HG03159 (cell line): ENCODE data around the gene UPK3BL2.
A peak's percentile ranks its signal among the peaks of the same experiment; 100 is the strongest.
"Not testable (repeated sequence)": the region's sequence is repeated elsewhere in the genome, so short reads cannot be mapped to it uniquely, and the experiment has no call there.

Source experiments
- ATAC-seq: cut with Tn5 transposase; IDR thresholded peaks from one replicate; pipeline ENCODE4 v1.9.1; 2021; ENCODE audit warnings: mild to moderate bottlenecking, moderate library complexity; ENCODE audit not compliant: unreplicated experiment

The UPK3BL2 gene, protein sequence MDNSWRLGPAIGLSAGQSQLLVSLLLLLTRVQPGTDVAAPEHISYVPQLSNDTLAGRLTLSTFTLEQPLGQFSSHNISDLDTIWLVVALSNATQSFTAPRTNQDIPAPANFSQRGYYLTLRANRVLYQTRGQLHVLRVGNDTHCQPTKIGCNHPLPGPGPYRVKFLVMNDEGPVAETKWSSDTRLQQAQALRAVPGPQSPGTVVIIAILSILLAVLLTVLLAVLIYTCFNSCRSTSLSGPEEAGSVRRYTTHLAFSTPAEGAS

DNA sequence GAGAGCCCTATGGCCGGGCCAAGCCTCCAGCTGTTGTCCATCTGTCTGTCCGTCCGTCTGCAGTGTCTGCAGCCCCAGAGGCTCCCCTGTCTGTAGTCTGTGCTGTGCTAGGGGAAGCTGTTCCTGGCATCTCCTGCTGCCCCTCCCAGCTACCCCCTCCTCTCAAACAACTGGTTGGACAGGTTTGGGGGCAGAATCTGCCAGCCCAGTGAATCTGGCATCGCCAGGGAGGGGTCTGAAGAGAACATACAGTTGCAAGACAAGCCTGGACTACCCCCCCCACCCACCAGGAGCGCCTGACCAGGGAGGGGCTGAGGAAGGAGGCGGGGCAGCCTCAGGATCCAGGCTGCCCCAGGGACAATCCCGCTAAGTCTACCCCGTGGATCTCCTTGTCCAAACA lies at the start of gene UPK3BL2:
Gene UPK3BL2 (minus strand): TSS at position 101 of the 400 bp plus-strand sequence. CDS start 60 bp downstream, at position 41.
- not testable (repeated sequence) for ATAC-seq

DNA sequence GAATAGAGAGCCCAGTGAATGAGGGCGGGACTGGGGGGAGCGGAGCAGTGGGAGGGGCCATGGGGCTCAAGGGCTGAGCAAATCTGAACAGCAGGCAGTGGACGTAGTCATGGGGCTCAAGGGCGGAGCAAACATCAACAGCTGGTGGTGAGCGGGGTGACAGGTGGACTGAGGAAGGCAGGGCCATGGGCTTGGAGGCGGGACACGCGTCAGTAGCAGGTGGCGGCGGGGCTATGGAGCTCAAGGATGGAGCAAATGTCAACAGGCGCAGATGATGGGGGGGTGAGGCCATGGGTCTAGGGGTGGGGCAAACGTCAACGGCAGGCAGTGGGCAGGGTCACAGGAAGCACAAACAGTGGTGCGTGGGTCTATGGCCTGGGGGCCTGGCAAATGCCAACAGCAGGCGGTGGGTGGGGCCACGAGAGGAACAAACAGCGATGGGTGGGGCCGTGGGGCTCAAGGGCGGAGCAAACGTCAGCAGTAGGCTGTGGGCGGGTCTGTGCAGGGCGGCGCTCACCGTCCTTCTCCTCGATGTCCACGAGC lies 49.1 kb upstream of the UPK3BL2 start:
- peak; percentile 45 for ATAC-seq

DNA sequence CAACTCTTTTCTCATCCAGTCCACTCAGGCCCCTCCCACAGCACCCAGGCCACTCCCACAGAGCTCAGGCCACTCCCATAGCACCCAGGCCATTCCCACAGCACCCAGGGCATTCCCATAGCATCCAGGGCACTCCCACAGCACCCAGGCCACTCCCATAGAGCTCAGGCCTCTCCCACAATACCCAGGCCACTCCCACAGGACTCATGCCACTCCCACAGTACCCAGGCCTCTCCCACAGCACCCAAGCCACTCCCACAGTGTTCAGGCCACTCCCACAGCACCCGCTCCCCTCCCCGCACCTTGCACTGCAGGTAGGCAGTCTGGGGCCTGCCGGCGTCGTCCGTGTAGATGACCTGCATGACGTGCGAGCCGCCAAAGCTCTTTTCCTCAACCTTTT lies 46.4 kb upstream of the UPK3BL2 start:
- ATAC-seq, result peak; percentile 50

DNA sequence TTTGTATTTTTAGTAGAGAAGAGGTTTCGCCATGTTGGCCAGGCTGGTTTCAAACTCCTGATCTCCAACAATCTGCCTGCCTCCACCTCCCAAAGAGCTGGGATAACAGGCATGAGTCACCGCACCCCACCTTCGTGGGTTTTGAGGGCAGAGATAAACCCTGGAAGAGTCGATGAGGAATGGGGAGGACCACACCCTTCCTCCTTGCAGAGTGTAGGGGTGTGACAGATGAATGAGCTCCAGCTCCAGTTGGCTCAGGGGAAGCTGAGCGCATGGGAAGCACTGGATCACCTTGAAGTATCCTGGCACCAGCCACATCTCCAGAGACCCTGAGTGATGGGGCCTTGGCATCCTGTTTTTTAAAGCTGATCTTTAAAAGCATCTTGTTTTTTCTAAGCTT lies 40.0 kb upstream of the UPK3BL2 start:
- not testable (repeated sequence) for ATAC-seq

DNA sequence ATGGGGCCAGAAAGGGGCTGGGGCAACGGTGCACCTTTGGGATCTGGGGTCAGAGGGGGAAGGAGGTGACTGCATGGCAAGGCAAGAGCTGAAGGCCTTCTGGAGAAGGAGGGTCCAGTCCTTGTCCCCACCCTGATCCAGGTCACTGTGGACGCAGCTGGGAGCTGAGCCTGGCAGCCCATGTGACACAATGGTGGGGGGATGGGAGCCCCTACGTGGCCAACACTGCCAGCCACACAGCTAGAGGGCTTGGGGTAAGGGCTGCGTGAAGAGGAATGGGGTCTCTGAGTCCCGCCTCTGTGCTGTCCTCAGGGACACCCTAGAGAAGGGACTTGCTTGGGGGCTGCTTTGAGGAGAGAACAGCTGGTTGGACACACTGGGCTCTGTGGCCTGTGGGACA lies 38.2 kb upstream of the UPK3BL2 start:
- ATAC-seq, result not testable (repeated sequence)

DNA sequence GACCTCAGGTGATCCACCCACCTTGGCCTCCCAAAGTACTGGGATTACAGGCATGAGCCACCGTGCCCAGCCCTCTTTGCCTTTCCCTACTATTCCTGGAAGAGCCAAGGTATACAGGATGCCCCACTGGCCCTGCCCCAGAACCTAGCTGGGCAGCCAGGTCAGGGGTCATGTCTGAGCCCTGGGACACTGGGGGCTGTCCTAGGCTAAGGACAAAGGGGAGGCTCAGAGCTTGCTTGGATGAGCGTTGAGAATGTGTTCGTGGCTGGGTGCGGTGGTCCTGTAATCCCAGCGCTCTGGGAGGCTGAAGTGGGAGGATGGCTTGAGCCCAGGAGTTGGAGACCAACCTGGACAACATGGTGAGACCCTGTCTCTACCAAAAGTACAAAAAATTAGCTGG lies 35.0 kb upstream of the UPK3BL2 start:
- ATAC-seq, result not testable (repeated sequence)

DNA sequence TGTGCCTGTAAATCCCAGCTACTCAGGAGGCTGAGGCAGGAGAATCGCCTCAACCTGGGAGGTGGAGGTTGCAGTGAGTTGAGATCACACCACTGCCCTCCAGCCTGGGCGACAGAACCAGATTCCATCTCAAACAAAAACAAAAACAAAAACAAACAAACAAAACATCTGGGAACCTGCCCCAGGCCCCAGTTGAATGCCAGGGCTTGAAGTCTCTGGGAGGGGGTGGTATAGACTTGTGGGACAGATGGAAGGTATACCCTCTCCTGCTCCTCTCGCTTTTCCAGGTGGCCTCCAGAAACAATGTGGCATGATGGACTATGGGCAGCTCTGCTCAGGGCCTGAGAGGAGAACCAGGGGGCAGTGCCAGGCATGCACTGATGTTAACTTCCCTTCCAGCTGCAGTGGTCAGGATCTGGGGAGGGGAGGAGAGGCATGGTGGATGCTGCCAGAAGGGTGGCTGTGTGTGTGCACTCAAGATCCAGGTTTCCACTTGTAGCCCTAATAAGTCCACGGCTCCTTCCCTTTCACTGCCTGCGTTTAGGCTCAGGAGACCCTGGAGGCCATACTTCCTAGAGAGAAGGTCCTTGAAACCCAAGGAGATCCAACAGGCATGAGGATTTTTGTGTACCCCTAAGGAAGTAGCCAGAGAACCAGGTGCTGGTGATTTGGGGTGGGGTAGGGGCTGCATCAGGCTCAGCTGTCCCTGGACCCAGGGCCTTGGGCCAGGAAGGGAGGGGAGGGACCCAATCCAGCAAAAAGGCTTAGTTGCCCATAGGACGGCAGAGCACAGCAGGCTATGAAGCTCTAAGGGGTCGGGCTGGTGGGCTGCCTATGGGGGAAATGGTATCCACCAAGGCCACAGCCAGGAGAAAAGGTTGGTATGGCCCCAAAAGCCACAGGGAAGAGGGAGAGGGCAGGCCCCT lies 34.1 kb upstream of the UPK3BL2 start:
- ATAC-seq, result not testable (repeated sequence)

DNA sequence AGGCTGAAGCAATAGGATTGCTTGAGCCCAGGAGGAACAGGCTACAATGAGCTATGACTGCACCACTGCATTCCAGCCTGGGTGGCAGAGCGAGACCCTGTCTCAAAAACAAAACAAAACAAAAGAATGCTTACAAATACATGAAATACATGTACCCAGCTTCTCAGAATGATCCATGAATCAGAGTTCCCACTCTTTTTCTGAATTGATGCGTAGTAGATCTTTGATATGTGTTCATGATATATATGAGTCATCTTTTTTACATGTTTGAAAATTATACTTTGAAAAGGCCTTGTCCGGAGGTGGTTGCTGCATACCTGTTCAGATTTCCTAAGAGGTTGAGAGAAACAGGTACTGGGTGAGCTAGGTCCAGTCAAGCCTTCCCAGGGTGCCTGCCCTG lies 32.9 kb upstream of the UPK3BL2 start:
- not testable (repeated sequence) for ATAC-seq

DNA sequence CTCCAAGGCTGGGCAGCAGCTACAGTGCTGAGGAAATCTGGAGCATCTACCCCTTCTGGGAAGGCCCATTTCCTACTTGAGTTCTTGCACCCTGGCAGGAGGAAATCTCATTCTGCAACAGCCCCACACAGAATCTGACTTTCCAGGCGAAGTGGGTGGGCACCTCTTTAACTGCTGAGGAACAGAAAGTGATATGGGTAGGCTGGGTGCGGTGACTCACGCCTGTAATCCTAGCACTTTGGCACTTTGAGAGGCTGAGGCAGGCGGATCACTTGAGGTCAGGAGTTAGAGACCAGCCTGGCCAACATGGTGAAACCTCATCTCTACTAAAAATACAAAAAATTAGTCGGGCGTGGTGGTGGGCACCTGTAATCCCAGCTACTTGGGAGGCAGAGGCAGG lies 31.1 kb upstream of the UPK3BL2 start:
- ATAC-seq, result not testable (repeated sequence)

DNA sequence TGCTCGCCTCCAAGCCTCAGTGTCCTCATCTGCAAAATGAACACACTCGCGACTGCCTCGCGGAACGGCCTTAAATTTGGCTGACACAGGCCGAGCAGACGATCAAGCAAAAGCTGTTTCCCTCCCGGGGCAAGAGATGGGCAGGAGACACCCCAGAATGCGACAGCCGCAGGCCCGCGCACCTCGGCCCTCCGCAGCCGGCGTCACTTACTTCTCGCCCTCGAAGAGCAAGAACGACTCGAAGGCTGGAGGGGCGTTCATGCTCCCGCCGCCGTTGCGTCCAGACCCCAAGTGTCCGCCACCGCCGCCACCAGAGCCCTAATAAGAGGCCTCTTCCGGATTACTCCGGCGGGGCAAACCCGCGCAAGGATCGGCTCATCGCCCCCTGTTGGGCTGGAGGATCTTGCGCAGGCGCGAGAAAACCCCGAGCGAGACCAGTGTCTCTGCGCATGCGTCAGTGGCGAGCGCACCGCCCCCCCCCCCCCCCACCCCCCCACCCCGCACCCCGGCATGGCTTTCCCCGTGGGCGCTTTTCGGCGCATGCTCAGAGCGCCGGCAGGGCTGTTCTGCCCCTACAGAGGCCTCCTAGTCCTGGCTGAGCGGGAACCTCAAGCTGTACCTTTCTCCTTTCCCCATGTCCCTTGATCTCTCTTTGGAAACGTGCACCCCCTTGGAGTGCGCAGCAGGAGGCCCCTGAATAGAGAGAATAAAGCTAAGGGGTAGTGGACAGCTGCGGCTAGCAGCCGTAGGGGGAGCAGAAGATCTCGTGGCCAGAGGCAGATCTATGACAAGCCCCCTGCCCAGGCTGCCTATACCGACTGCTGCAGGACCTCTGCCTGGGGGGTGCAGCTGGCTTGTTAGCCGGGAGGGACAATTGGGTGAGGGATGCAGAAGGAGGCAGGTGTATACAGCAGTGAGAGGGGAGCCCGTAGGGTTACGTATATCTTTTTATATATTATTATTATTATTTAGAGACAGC lies 29.1 kb upstream of the UPK3BL2 start, which contains the start of gene POLR2J3:
Gene POLR2J3 (minus strand): TSS at position 323 of the 979 bp plus-strand sequence. CDS start 62 bp downstream, at position 261.
- ATAC-seq, result peak; percentile 93

DNA sequence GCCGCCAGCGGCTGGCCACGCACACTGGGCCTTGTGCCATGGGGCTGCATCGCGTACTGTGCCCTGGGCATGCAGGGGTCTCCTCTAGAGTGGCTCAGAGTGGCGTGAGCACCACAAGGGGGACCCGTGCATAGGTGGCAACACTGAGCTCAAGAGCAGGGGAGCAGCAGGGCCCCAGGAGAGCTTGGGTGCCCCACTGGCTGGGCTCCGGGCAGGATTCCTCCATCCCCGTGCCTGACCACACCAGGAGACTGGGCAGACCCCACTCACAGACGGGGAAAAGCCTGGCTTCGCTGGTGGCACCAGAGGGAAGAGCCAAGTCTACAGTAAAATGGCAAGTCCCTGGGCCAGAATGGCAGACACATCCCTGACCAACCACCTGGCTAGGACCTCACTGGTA lies 25.1 kb upstream of the UPK3BL2 start:
- ATAC-seq, result not testable (repeated sequence)

DNA sequence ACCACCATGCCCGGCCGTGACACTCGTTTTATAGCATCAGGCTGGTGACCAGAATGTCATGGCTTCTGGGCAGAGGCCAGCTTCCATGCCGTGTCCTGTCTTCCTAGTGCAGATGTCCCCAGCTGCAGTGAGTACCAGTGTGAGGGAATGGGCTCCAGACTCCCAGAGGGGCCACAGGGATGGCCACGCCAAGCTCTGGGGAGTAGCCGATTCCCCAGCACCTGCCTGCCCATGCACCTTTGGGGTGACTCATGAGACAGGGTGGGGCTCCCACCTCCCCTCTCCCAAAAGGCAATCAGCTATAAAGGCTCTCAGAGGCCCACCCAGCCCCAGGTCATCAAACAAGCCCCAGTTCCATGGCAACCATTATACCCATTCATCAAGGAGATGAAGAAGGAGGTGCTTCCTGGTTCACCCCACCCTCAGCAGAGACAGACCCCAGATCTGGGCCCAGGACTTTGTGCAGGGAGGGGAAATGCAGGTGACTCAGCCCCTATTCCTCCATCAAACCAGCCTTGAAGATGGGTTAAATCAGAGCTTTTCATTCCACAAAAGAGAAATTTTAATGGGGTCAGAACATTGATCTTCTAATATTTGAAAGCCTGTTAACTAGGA lies 7.4 kb upstream of the UPK3BL2 start, which contains the start of gene SPDYE2:
Gene SPDYE2 (plus strand): TSS at position 419 of the 615 bp plus-strand sequence. CDS start 2,030 bp downstream, outside the sequence.
- not testable (repeated sequence) for ATAC-seq

DNA sequence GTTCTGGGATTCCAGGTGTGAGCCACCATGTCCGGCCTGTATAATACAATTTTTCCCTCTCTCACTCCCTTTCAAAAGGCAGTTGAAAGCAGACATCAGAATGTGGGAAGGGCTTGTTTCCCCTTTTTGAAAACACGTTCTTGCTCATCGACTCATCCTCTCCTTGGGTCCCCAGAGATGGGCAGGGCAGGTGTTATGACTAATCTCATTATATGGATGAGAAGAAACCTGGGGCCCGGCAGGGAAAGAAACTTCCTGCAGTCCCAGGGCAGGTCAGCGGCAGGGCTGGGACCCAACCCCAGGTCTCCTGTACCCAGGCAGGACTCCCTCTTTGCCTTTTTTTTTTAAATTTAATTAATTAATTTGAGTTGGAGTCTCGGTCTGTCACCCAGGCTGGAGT lies 2.9 kb upstream of the UPK3BL2 start:
- ATAC-seq, result peak; percentile 88

DNA sequence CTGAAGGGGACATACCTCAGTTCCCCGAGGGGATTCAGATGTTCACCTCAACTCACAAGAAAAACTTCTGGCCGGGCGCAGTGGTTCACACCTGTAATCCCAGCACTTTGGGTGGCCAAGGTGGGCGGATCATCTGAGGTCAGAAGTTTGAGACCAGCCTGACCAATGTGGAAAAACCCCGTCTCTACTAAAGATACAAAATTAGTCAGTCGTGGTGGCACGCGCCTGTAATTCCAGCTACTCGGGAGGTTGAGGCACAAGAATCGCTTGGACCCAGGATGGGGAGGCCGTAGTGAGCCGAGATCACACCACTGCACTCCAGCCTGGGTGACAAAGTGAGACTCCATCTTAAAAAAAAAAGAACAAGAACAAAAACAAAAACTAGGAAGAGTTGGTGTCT lies 1.8 kb upstream of the UPK3BL2 start:
- ATAC-seq, result not testable (repeated sequence)

DNA sequence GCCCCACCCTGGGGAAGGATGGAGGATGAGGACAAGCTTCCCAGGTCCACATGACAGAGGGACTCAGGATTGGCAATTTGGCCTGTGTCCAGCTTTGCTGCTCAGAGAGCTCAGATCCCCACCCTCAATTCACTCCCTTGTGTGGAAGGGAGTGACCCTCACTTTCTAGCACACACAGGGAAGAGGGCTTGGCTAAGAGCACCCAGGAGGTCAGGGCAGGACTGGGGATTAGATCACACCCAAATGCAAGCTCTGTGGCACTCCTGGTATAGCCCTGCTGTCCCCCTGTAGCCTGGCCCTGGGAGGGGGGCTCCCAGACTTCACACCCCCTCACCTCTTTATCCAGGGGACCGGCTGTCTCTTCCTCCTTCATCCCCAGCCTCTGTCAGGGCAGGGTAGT lies 876 bp upstream of the UPK3BL2 start:
- ATAC-seq, result not testable (repeated sequence)

DNA sequence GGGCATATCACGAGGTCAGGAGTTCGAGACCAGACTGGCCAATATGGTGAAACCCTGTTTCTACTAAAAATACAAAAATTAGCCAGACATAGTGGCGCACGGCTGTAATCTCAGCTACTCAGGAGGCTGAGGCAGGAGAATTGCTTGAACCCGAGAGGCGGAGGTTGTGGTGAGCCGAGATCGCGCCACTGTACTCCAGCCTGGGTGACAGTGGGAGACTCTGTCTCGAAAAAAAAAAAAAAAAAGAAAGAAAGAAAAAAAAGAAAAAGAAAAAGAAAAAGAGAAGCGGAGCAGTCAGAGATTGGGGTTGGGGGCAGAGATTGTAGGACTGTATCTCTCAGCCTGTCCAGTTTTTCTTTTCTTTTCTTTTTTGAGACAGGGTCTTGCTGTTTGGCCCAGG lies 725 bp downstream of the UPK3BL2 start:
- ATAC-seq, result not testable (repeated sequence)

DNA sequence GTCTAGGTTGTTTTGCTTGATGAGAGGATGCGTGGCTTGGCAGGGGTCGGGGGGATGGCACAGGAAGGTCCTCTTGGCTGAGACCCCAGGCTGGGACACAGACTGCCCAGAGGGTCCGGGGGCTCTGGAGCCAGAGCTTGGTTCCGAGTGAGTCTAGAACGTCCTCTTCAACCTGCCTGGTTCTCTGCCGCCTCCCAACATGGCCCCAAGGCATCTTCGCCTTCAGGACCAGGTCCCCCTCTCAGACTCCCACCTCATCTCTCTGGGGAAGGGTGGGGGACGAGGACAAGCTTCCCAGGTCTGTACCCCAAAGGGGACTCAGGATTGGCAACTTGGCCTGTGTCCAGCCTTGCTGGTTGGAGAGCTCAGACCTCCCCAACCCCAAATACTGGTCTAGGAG lies 1.4 kb downstream of the UPK3BL2 start:
- ATAC-seq, result not testable (repeated sequence)

DNA sequence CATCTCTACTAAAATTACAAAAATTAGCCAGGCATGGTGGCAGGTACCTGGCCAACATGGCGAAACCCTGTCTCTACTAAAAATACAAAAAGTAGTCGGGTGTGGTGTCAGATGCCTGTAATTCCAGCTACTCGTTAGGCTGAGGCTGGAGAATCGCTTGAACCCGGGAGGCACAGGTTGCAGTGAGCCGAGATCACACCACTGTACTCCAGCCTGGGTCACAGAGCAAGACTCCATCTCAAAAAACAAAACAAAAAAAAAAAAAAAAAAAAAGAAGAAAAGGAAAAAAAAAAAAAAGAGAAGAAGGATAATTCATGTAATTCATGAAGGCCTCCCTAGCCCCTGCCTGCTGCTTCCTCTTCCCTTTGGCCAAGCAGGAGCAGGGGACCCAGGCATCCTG lies 2.9 kb downstream of the UPK3BL2 start:
- ATAC-seq, result not testable (repeated sequence)

DNA sequence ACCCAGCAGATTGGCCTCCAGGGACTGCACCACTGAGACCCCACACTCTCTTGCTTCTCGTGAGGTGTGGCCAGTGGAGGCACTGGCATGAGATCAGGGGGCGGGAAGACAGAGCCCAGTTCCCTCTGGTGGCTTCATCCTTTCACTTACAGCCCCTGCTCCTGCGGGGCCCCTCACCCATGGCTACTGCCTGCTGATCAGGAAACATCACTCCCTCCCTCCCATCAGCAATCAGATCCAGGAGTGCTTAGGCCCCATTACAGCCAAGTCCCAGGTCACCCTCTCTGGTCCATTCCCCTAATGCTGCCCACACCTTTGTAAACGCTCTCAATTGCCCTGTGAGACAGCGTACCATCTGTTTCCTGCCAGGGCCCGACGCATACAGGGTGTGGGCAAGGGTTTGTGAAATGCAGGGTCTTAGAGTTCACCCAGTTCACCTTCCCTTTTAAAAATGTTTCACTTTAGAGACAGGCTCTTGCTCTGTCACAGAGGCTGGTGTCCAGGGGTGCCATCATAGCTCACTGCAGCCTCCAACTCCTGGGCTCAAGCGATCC lies 8.4 kb downstream of the UPK3BL2 start:
- not testable (repeated sequence) for ATAC-seq
